H9 (cell line): ENCODE results near the gene NXN. TPM values are rescaled to one million over a fixed set of nuclear protein-coding genes. Genes with fewer than 3 reads are reported as not detected.

Experiments
- DNase-seq: peaks from one replicate; pipeline ENCODE4 v3.0.0-alpha.2; 2017
- H2AFZ ChIP-seq: one replicate; pipeline ENCODE4 v1.6.1; 2013; ENCODE audit warnings: mild to moderate bottlenecking, low read length, control low read depth, moderate library complexity
- H2AK5ac ChIP-seq: 2 replicates; pipeline ENCODE4 v1.6.1; 2013; ENCODE audit warnings: low read length, control low read depth, mixed read lengths; ENCODE audit not compliant: insufficient read length
- H2BK120ac ChIP-seq: one replicate; pipeline ENCODE4 v1.6.1; 2013; ENCODE audit warnings: low read depth, mild to moderate bottlenecking, low read length, control low read depth, inconsistent platforms; ENCODE audit not compliant: poor library complexity, severe bottlenecking
- H2BK12ac ChIP-seq: 2 replicates; pipeline ENCODE4 v1.6.1; 2013; ENCODE audit warnings: low read length, control low read depth, mixed read lengths, low read depth; ENCODE audit not compliant: insufficient read length
- H2BK15ac ChIP-seq: 2 replicates; pipeline ENCODE4 v1.6.1; 2013; ENCODE audit warnings: low read depth, low read length, control low read depth
- H2BK20ac ChIP-seq: one replicate; pipeline ENCODE4 v1.6.1; 2013; ENCODE audit warnings: low read depth, mild to moderate bottlenecking, low read length, control low read depth, inconsistent platforms; ENCODE audit not compliant: poor library complexity, severe bottlenecking
- H2BK5ac ChIP-seq: 2 replicates; pipeline ENCODE4 v1.6.1; 2013; ENCODE audit warnings: low read length, control low read depth, mixed read lengths; ENCODE audit not compliant: insufficient read length
- H3K14ac ChIP-seq: 2 replicates; pipeline ENCODE4 v1.6.1; 2013; ENCODE audit warnings: low read length, control low read depth; ENCODE audit not compliant: insufficient read depth
- H3K18ac ChIP-seq: 2 replicates; pipeline ENCODE4 v1.6.1; 2013; ENCODE audit warnings: low read depth, mild to moderate bottlenecking, mixed read lengths, low read length, control low read depth; ENCODE audit not compliant: insufficient read length
- H3K23ac ChIP-seq: 2 replicates; pipeline ENCODE4 v1.6.1; 2013; ENCODE audit warnings: low read length, control low read depth, mixed read lengths, low read depth; ENCODE audit not compliant: insufficient read length
- H3K23me2 ChIP-seq: 2 replicates; pipeline ENCODE4 v1.6.1; 2013; ENCODE audit warnings: low read depth, mild to moderate bottlenecking, mixed read lengths, low read length, control low read depth; ENCODE audit not compliant: insufficient read length, poor library complexity, severe bottlenecking
- H3K27ac ChIP-seq: 2 replicates; pipeline ENCODE4 v1.5.1; 2013; ENCODE audit warnings: low read length, control low read depth, mixed read lengths, low read depth; ENCODE audit not compliant: insufficient read length
- H3K27me3 ChIP-seq: 2 replicates; pipeline ENCODE4 v1.6.1; 2013; ENCODE audit warnings: low read length, control low read depth, inconsistent platforms; ENCODE audit not compliant: insufficient read depth
- H3K4ac ChIP-seq: 2 replicates; pipeline ENCODE4 v1.6.1; 2013; ENCODE audit warnings: low read depth, mild to moderate bottlenecking, control low read depth, inconsistent platforms, low read length, moderate library complexity
- H3K4me1 ChIP-seq: 2 replicates; pipeline ENCODE4 v1.6.1; 2013; ENCODE audit warnings: low read length, control low read depth, inconsistent platforms; ENCODE audit not compliant: insufficient read depth
- H3K4me2 ChIP-seq: 2 replicates; pipeline ENCODE4 v1.6.1; 2013; ENCODE audit warnings: low read length, control low read depth, mixed read lengths; ENCODE audit not compliant: insufficient read length, insufficient read depth
- H3K56ac ChIP-seq: 2 replicates; pipeline ENCODE4 v1.6.1; 2013; ENCODE audit warnings: low read depth, mild to moderate bottlenecking, mixed read lengths, low read length, control low read depth; ENCODE audit not compliant: insufficient read length
- H3K79me1 ChIP-seq: 2 replicates; pipeline ENCODE4 v1.6.1; 2013; ENCODE audit warnings: low read depth, mild to moderate bottlenecking, moderate library complexity, low read length, control low read depth, inconsistent platforms; ENCODE audit not compliant: insufficient read depth, poor library complexity, severe bottlenecking
- H3K79me2 ChIP-seq: 2 replicates; pipeline ENCODE4 v1.6.1; 2013; ENCODE audit warnings: low read length, control low read depth, inconsistent platforms; ENCODE audit not compliant: insufficient read depth
- H3K9ac ChIP-seq: 2 replicates; pipeline ENCODE4 v1.6.1; 2013; ENCODE audit warnings: low read length, control low read depth, mixed read lengths; ENCODE audit not compliant: insufficient read length; ENCODE audit errors: extremely low read depth
- H3K9me3 ChIP-seq: one replicate; pipeline ENCODE4 v1.6.1; 2013; ENCODE audit warnings: low read depth, low read length, inconsistent platforms; ENCODE audit not compliant: control insufficient read depth
- H3T11ph ChIP-seq: one replicate; pipeline ENCODE4 v1.6.1; 2013; ENCODE audit warnings: mild to moderate bottlenecking, low read length, control low read depth, inconsistent platforms
- H4K20me1 ChIP-seq: one replicate; pipeline ENCODE4 v1.6.1; 2013; ENCODE audit not compliant: control insufficient read depth, insufficient read length, insufficient read depth
- H4K5ac ChIP-seq: 2 replicates; pipeline ENCODE4 v1.6.1; 2013; ENCODE audit warnings: low read depth, mild to moderate bottlenecking, mixed read lengths, low read length, control low read depth; ENCODE audit not compliant: insufficient read length
- H4K8ac ChIP-seq: replicated peaks from 2 replicates; pipeline ENCODE4 v1.6.1; 2013; ENCODE audit warnings: low read length, control low read depth, mixed read lengths, low read depth; ENCODE audit not compliant: insufficient read length
- H4K91ac ChIP-seq: 2 replicates; pipeline ENCODE4 v1.6.1; 2013; ENCODE audit warnings: low read depth, mild to moderate bottlenecking, moderate library complexity, mixed read lengths, low read length, control low read depth; ENCODE audit not compliant: insufficient read length
- H3K27ac Mint-ChIP-seq, 3 experiments: 2 replicates in 2 of 3; 3 replicates in 1 of 3; pipeline ENCODE4 v1.8.0; 2020 to 2021; ENCODE audit warnings: mixed read lengths in 3 of 3, mild to moderate bottlenecking in 1 of 3, moderate library complexity in 1 of 3
- H3K27me3 Mint-ChIP-seq: 2 replicates; pipeline ENCODE4 v1.8.0; 2021; ENCODE audit warnings: low read depth, mild to moderate bottlenecking, moderate library complexity, mixed read lengths
- H3K36me3 Mint-ChIP-seq, 3 experiments: 2 replicates in 2 of 3; 3 replicates in 1 of 3; pipeline ENCODE4 v1.8.0; 2020 to 2021; ENCODE audit warnings: low read depth in 3 of 3, mixed read lengths in 3 of 3; ENCODE audit not compliant: insufficient read depth in 1 of 3
- H3K4me1 Mint-ChIP-seq, 2 experiments: 2 replicates each; pipeline ENCODE4 v1.8.0; 2020; ENCODE audit warnings: mixed read lengths in 2 of 2
- H3K4me3 Mint-ChIP-seq, 2 experiments: 2 replicates in 1 of 2; 3 replicates in 1 of 2; pipeline ENCODE4 v1.8.0; 2020 to 2021; ENCODE audit warnings: mild to moderate bottlenecking in 2 of 2, mixed read lengths in 2 of 2, moderate library complexity in 1 of 2
- H3K9me3 Mint-ChIP-seq, 2 experiments: 2 replicates in 1 of 2; 3 replicates in 1 of 2; pipeline ENCODE4 v1.8.0; 2020; ENCODE audit warnings: mild to moderate bottlenecking in 2 of 2, mixed read lengths in 2 of 2, moderate library complexity in 1 of 2
- CTCF ChIP-seq: fragments of 200-600 bp; sonication (generic); conservative IDR thresholded peaks from 3 replicates; pipeline ENCODE4 v1.8.0; 2021; ENCODE audit warnings: antibody characterized with exemption, mild to moderate bottlenecking
- WGBS: extraction: QIAGEN DNeasy Blood & Tissue Kit; methylation state at CpG from one replicate; pipeline ENCODE4 v1.1.7; 2013; ENCODE audit warnings: missing lambda C conversion rate, low lambda C conversion rate, mixed read lengths; ENCODE audit not compliant: insufficient read length; ENCODE audit errors: extremely low coverage; 5-methylcytosine and 5-hydroxymethylcytosine counted together
- total RNA-seq: library from RNA; stranded (reverse); gene quantifications from 2 replicates; pipeline ENCODE4 v1.2.1, GENCODE V29; 2021

NXN gene
- total RNA-seq, 1 experiment from 2014 or later = 93.6 TPM

GRCh38 chr17:881778-882177, 97.8 kb downstream of the NXN start:
- H2BK120ac ChIP-seq = no peak overlapping the region
- Mint-ChIP-seq H3K4me3 (no peak overlapping the region), H3K36me3 (peaks cover 0 to 3% (median 0%) of the 10 kb centered on the region in 3 experiments; a peak in 2 of 7 replicates), H3K4me1 (peaks cover 54 to 60% of the 10 kb centered on the region in 2 experiments), H3K27me3 (no peaks in the 10 kb centered on the region), H3K27ac (peak overlapping the region in 2 of 3 experiments; percentile 6 to 44; a peak in 3 of 7 replicates), H3K9me3 (no peaks in the 10 kb centered on the region)
- no peak overlapping the region for H3K9ac ChIP-seq
- H4K91ac ChIP-seq = no peak overlapping the region
- no peaks in the 10 kb centered on the region for H3K23me2 ChIP-seq
- peaks cover 6% of the 10 kb centered on the region for H3K79me1 ChIP-seq
- no peak overlapping the region for H3K4me2 ChIP-seq
- H4K20me1 ChIP-seq = no peaks in the 10 kb centered on the region
- TF ChIP-seq CTCF = no peak
- no peak overlapping the region for H2AFZ ChIP-seq
- no peak overlapping the region for H2BK20ac ChIP-seq
- H3K9me3 ChIP-seq = no peaks in the 10 kb centered on the region
- no peak overlapping the region for H2BK5ac ChIP-seq
- no peak overlapping the region for H3T11ph ChIP-seq
- no peak overlapping the region for H4K8ac ChIP-seq
- H3K14ac ChIP-seq = no peak overlapping the region
- H2AK5ac ChIP-seq = no peak overlapping the region
- no peak overlapping the region for H3K18ac ChIP-seq
- H3K56ac ChIP-seq = no peak overlapping the region
- H3K79me2 ChIP-seq = peaks cover 4% of the 10 kb centered on the region; the same call in 1 of the 2 replicates
- H2BK12ac ChIP-seq = no peak overlapping the region
- H3K4ac ChIP-seq = no peak overlapping the region
- peaks cover 1% of the 10 kb centered on the region; the same call in 1 of the 2 replicates for H3K4me1 ChIP-seq
- no peaks in the 10 kb centered on the region for H3K27me3 ChIP-seq
- no peak overlapping the region for H3K23ac ChIP-seq
- no peak overlapping the region for H3K27ac ChIP-seq
- no peak for DNase-seq
- no peak overlapping the region for H2BK15ac ChIP-seq
- WGBS = no CpG with 5 or more reads among the region's 6 CpGs
- H4K5ac ChIP-seq = no peak overlapping the region
